Measurements from ENCODE around the gene MACF1. TPM values are rescaled to one million over a fixed set of nuclear protein-coding genes. Genes with fewer than 3 reads are reported as not detected.

Gene MACF1
- total RNA-seq, 2 donors from 2014 or later, result 214 to 251 TPM

- Histone ChIP-seq H3K27ac (ENCODE audit: low read depth, low read length) (peak overlapping the region; percentile 6), H3K4me3 (ENCODE audit: low read length) (no peak overlapping the region), H3K9ac (ENCODE audit: extremely low read depth, low read length, poor library complexity, severe bottlenecking) (no peak overlapping the region), H3K27me3 (ENCODE audit: control insufficient read depth, insufficient read depth, low read length, poor library complexity, severe bottlenecking) (no peaks in the 10 kb centered on the region), H3K4me1 (ENCODE audit: control insufficient read depth, insufficient read depth, low read length) (no peaks in the 10 kb centered on the region), H3K36me3 (ENCODE audit: control insufficient read depth, insufficient read depth, low read length) (peaks cover 2% of the 10 kb centered on the region), H3K9me3 (ENCODE audit: control insufficient read depth, low read length) (no peaks in the 10 kb centered on the region)
- Mint-ChIP-seq H3K27ac (peak overlapping the region; percentile 72), H3K36me3 (ENCODE audit: low read depth) (peaks cover 19% of the 10 kb centered on the region), H3K27me3 (ENCODE audit: insufficient read depth) (no peaks in the 10 kb centered on the region), H3K4me1 (peaks cover 13% of the 10 kb centered on the region), H3K4me3 (no peak overlapping the region), H3K9me3 (peaks cover 11% of the 10 kb centered on the region)
- WGBS, 2 experiments (ENCODE audit: insufficient coverage in 1 of 2, insufficient read length in 1 of 2), result 77 to 84% methylated on average over 7 to 9 of the region's 9 CpGs
- peak; percentile 55 for DNase-seq
- no peak for TF ChIP-seq CTCF (conservative IDR thresholded peaks at IDR 0.05)
Observed at GRCh38 chr1:39230261-39231190, 26.0 kb downstream of the MACF1 start.

- no peak overlapping the region for H3K9ac ChIP-seq (ENCODE audit: extremely low read depth, low read length, poor library complexity, severe bottlenecking)
- no peak overlapping the region for H3K4me3 Mint-ChIP-seq
- H3K27me3 ChIP-seq (ENCODE audit: control insufficient read depth, insufficient read depth, low read length, poor library complexity, severe bottlenecking), result no peaks in the 10 kb centered on the region
- H3K36me3 ChIP-seq (ENCODE audit: control insufficient read depth, insufficient read depth, low read length), result peaks cover 4% of the 10 kb centered on the region
- no peak overlapping the region for H3K27ac ChIP-seq (ENCODE audit: low read depth, low read length)
- 89 to 94% methylated on average over 4 of the region's 4 CpGs for WGBS, 2 experiments (ENCODE audit: insufficient coverage in 1 of 2, insufficient read length in 1 of 2)
- H3K4me3 ChIP-seq (ENCODE audit: low read length), result no peak overlapping the region
- no peaks in the 10 kb centered on the region for H3K27me3 Mint-ChIP-seq (ENCODE audit: insufficient read depth)
- H3K36me3 Mint-ChIP-seq (ENCODE audit: low read depth), result peaks cover 32% of the 10 kb centered on the region
- no peaks in the 10 kb centered on the region for H3K4me1 Mint-ChIP-seq
- no peaks in the 10 kb centered on the region for H3K9me3 ChIP-seq (ENCODE audit: control insufficient read depth, low read length)
- H3K4me1 ChIP-seq (ENCODE audit: control insufficient read depth, insufficient read depth, low read length), result peaks cover 5% of the 10 kb centered on the region
- TF ChIP-seq CTCF (conservative IDR thresholded peaks at IDR 0.05), result no peak
- H3K9me3 Mint-ChIP-seq, result peaks cover 15% of the 10 kb centered on the region
- DNase-seq, result no peak
- H3K27ac Mint-ChIP-seq, result no peak overlapping the region
Observed at GRCh38 chr1:39236971-39237370, 32.5 kb downstream of the MACF1 start.

- Mint-ChIP-seq H3K4me1 (no peaks in the 10 kb centered on the region), H3K4me3 (no peak overlapping the region), H3K9me3 (peaks cover 12% of the 10 kb centered on the region), H3K27ac (no peak overlapping the region), H3K27me3 (ENCODE audit: insufficient read depth) (no peaks in the 10 kb centered on the region), H3K36me3 (ENCODE audit: low read depth) (peaks cover 20% of the 10 kb centered on the region)
- no peak for DNase-seq
- Histone ChIP-seq H3K36me3 (ENCODE audit: control insufficient read depth, insufficient read depth, low read length) (peaks cover 4% of the 10 kb centered on the region), H3K9me3 (ENCODE audit: control insufficient read depth, low read length) (no peaks in the 10 kb centered on the region), H3K9ac (ENCODE audit: extremely low read depth, low read length, poor library complexity, severe bottlenecking) (no peak overlapping the region), H3K27me3 (ENCODE audit: control insufficient read depth, insufficient read depth, low read length, poor library complexity, severe bottlenecking) (no peaks in the 10 kb centered on the region), H3K4me3 (ENCODE audit: low read length) (no peak overlapping the region), H3K4me1 (ENCODE audit: control insufficient read depth, insufficient read depth, low read length) (peaks cover 5% of the 10 kb centered on the region), H3K27ac (ENCODE audit: low read depth, low read length) (no peak overlapping the region)
- TF ChIP-seq CTCF (conservative IDR thresholded peaks at IDR 0.05), result no peak
- WGBS, 2 experiments (ENCODE audit: insufficient coverage in 1 of 2, insufficient read length in 1 of 2), result 94 to 100% methylated on average over 1 of the region's 1 CpG
Observed at GRCh38 chr1:39238476-39238875, 34.0 kb downstream of the MACF1 start.
